ENCODE measurements around the gene FGF8.

- TF ChIP-seq CTCF (IDR thresholded peaks at IDR 0.05; ENCODE audit: low read depth, low read length) (no peak), EZH2phosphoT487 (IDR thresholded peaks at IDR 0.05; ENCODE audit: low read depth) (no peak)
Observed at GRCh38 chr10:101767600-101767945, 8.3 kb downstream of the FGF8 start.
